Measurements from ENCODE around the gene SCARB1.

Gene SCARB1

GRCh38 chr12:124832856-124833255 is 30.8 kb downstream of the SCARB1 start:
- Histone ChIP-seq H3K27ac (no peak overlapping the region), H3K4me3 (no peak overlapping the region)
- no peak for TF ChIP-seq CTCF (IDR thresholded peaks at IDR 0.05)
- DNase-seq (ENCODE audit: low spot score), result no peak

DNA sequence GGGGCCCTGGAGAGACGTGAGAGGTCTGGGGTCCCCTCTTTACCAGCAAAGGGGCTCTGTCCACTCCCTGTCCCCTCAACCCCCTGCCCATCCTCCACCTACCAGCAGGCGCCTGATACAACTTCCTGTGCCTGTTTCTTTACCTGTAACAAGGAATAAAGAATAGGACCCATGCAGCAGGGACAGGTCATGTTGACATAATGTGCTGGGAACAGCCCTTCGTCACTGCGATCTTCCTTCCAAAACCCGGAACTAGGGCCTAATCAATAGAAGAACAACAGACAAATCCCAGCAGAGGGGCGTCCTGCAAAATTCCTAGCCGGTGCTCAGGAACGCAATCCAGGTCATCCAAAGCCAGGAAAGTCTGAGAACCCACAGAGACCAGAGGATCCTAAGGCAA is 32.1 kb downstream of the SCARB1 start:
- no peak for DNase-seq (ENCODE audit: low spot score)
- no peak for TF ChIP-seq CTCF (IDR thresholded peaks at IDR 0.05)
- H3K4me3 ChIP-seq, result no peak overlapping the region
- no peak overlapping the region for H3K27ac ChIP-seq

GRCh38 chr12:124830306-124830705 is 33.4 kb downstream of the SCARB1 start:
- no peak for DNase-seq (ENCODE audit: low spot score)
- no peak overlapping the region for H3K27ac ChIP-seq
- no peak overlapping the region for H3K4me3 ChIP-seq
- no peak for TF ChIP-seq CTCF (IDR thresholded peaks at IDR 0.05)

- Histone ChIP-seq H3K27ac (no peak overlapping the region), H3K4me3 (no peak overlapping the region)
- TF ChIP-seq CTCF (IDR thresholded peaks at IDR 0.05), result no peak
- no peak for DNase-seq (ENCODE audit: low spot score)
Measured at GRCh38 chr12:124829708-124830304, 33.9 kb downstream of the SCARB1 start.

GRCh38 chr12:124829008-124829707 is 34.5 kb downstream of the SCARB1 start:
- TF ChIP-seq CTCF (IDR thresholded peaks at IDR 0.05), result no peak
- Histone ChIP-seq H3K27ac (no peak overlapping the region), H3K4me3 (no peak overlapping the region)
- DNase-seq (ENCODE audit: low spot score), result no peak

GRCh38 chr12:124828264-124829007 is 35.2 kb downstream of the SCARB1 start:
- no peak overlapping the region for H3K27ac ChIP-seq
- DNase-seq (ENCODE audit: low spot score), result no peak
- no peak overlapping the region for H3K4me3 ChIP-seq
- TF ChIP-seq CTCF (IDR thresholded peaks at IDR 0.05), result no peak
